Thyroid gland (tissue), 4 donors: ENCODE data around the gene MARCHF9. TPM values are rescaled to one million over a fixed set of nuclear protein-coding genes. Genes with fewer than 3 reads are reported as not detected.

Source experiments
- DNase-seq, 2 donors: peaks; one replicate each; pipeline ENCODE4 v3.0.0-alpha.2; 2019
- H3K27ac ChIP-seq, 3 donors: fragments of 200-600 bp; sonication (generic); 1 replicate in 2 of 3; 2 replicates in 1 of 3; pipeline ENCODE4 v1.5.1; 2016 to 2019; ENCODE audit warnings: mild to moderate bottlenecking in 1 of 3, moderate library complexity in 1 of 3
- H3K27me3 ChIP-seq: fragments of 200-600 bp; sonication (generic); one replicate; pipeline ENCODE4 v1.5.1; 2019
- H3K36me3 ChIP-seq, 2 donors: fragments of 200-600 bp; sonication (generic); one replicate each; pipeline ENCODE4 v1.5.1; 2016 to 2019
- H3K4me1 ChIP-seq, 2 donors: fragments of 200-600 bp; sonication (generic); one replicate each; pipeline ENCODE4 v1.5.1; 2017 to 2019
- H3K4me3 ChIP-seq, 3 donors: fragments of 200-600 bp; sonication (generic); replicated peaks in 1 of 3; 1 replicate in 2 of 3; 2 replicates in 1 of 3; pipeline ENCODE4 v1.5.1; 2016; ENCODE audit warnings: mild to moderate bottlenecking in 1 of 3
- H3K9me3 ChIP-seq: fragments of 200-600 bp; sonication (generic); one replicate; pipeline ENCODE4 v1.5.1; 2017
- POLR2A ChIP-seq, 2 donors: fragments of 450-650 bp; IDR thresholded peaks; one replicate each; pipeline ENCODE4 v1.6.1; 2017; ENCODE audit warnings: antibody characterized with exemption in 2 of 2, mild to moderate bottlenecking in 2 of 2, moderate library complexity in 1 of 2
- WGBS, 2 donors: methylation state at CpG; one replicate each; pipeline ENCODE4 v1.1.5; 2017; 5-methylcytosine and 5-hydroxymethylcytosine counted together
- intact Hi-C: fragments of 100-400 bp; cut with DNase I; formaldehyde crosslinking; loops from one replicate; pipeline ENCODE4 v1.15.1; 2023
- total RNA-seq, 4 donors: library from RNA; depleted of rRNA; stranded (reverse); fragments of >200 nt; gene quantifications; one replicate each; pipeline ENCODE4 v1.2.3, GENCODE V29; 2016
- TF ChIP-seq, protein P1 (sequence below), 6 experiments: fragments of 200-600 bp in 3 of 6; fragments of 450-650 bp in 3 of 6; sonication (generic) in 3 of 6; IDR thresholded peaks; one replicate each; pipeline ENCODE4 v1.5.1; 2016 to 2019; ENCODE audit warnings: antibody characterized with exemption in 6 of 6, mild to moderate bottlenecking in 2 of 6, inconsistent platforms in 1 of 6, moderate library complexity in 1 of 6

Gene MARCHF9
- total RNA-seq, 4 donors from 2014 or later, result 17.5 to 25.1 (median 21.4) TPM

DNA sequence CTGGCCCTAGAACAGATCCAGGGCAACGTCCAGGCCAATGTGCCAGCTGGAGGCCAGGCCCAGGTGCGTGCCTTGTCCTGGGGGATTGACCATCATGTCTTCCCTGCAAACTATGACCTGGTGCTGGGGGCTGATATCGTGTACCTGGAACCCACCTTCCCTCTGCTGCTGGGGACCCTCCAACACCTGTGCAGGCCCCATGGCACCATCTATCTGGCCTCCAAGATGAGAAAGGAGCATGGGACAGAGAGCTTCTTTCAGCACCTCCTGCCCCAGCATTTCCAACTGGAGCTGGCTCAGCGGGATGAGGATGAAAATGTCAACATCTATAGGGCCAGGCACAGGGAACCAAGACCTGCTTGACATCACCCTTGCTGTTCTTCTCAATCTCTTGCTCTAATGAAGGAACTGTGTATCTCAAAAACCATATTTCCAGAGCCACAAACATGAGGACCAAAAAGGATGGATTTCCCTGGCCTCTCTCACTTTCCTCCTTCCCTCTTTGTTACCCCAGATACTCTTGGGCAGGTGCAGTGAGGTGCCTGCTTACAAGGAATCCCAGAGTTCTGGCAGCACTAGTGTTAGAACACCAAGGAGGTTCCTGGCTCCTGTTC, 25.5 kb downstream of the MARCHF9 start:
- no peak for DNase-seq
- no peak for TF ChIP-seq POLR2A (IDR thresholded peaks at IDR 0.05)
- TF ChIP-seq, protein P1, sequence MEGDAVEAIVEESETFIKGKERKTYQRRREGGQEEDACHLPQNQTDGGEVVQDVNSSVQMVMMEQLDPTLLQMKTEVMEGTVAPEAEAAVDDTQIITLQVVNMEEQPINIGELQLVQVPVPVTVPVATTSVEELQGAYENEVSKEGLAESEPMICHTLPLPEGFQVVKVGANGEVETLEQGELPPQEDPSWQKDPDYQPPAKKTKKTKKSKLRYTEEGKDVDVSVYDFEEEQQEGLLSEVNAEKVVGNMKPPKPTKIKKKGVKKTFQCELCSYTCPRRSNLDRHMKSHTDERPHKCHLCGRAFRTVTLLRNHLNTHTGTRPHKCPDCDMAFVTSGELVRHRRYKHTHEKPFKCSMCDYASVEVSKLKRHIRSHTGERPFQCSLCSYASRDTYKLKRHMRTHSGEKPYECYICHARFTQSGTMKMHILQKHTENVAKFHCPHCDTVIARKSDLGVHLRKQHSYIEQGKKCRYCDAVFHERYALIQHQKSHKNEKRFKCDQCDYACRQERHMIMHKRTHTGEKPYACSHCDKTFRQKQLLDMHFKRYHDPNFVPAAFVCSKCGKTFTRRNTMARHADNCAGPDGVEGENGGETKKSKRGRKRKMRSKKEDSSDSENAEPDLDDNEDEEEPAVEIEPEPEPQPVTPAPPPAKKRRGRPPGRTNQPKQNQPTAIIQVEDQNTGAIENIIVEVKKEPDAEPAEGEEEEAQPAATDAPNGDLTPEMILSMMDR (IDR thresholded peaks at IDR 0.05), result no peak
- intact Hi-C loops, result loop anchor here (5.0 kb wide), 1 partner anchor 117 kb away; no protein-coding TSS in a partner anchor
- WGBS, 2 donors, result 90 to 96% methylated on average over 3 to 4 of the region's 4 CpGs
- H3K36me3 ChIP-seq, result no peaks in the 10 kb centered on the region
- H3K4me1 ChIP-seq, result peaks cover 11 to 37% of the 10 kb centered on the region in 2 donors
- H3K4me3 ChIP-seq, result no peak overlapping the region
- peak overlapping the region; percentile 4 to 24 (median 5) for H3K27ac ChIP-seq
- no peaks in the 10 kb centered on the region for H3K27me3 ChIP-seq
- no peaks in the 10 kb centered on the region for H3K9me3 ChIP-seq

DNA sequence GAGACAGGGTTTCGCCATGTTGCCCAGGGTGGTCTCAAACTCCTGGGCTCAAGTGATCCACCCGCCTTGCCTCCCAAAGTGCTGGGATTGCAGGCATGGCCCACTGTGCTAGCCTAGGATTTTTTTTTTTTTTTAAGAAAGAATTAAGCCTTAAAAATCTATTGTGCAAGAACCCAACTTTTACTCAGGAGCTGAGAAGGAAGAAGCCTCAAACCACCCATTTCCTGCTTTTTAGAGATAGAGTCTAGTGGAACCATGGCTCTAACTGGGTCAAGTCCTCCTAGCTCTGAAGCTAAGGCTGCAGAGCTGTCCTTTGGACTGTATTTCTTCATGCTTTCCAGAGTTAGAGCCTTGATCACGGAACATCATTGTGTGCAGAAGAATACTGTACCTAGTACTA, 26.3 kb downstream of the MARCHF9 start:
- H3K27ac ChIP-seq, result no peak overlapping the region
- no peak overlapping the region for H3K4me3 ChIP-seq
- peaks cover 0 to 5% of the 10 kb centered on the region in 2 donors for H3K36me3 ChIP-seq
- no peaks in the 10 kb centered on the region for H3K27me3 ChIP-seq
- peaks cover 11 to 37% of the 10 kb centered on the region in 2 donors for H3K4me1 ChIP-seq
- no peaks in the 10 kb centered on the region for H3K9me3 ChIP-seq
- WGBS, 2 donors, result 94 to 100% methylated on average over 3 of the region's 3 CpGs
- no peak for TF ChIP-seq POLR2A (IDR thresholded peaks at IDR 0.05)
- TF ChIP-seq, protein P1 (IDR thresholded peaks at IDR 0.05), result no peak
- no peak for DNase-seq
- intact Hi-C loops, result loop anchor here (5.0 kb wide), 1 partner anchor 116 kb away; no protein-coding TSS in a partner anchor

DNA sequence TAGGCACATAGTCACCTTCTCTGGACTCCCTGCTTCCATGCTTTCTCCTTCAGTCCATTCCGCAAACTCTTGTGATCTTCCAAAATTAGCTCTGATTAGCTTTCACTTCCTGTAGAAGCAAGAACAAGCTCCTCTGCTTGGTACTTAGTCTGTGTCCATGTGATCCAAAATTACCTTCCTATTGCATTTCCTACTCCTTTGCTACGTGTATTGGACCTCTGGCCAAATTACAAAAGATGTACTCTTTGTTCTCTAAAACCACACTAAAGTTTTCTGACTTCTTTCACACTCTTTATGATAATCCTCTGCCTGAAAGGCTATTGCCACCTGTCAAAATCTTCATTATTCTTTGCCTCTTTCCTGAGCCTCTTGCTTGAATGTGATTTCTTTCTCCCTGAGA, 26.9 kb downstream of the MARCHF9 start:
- peaks cover 11 to 37% of the 10 kb centered on the region in 2 donors for H3K4me1 ChIP-seq
- DNase-seq, result no peak
- H3K27ac ChIP-seq, result no peak overlapping the region
- H3K36me3 ChIP-seq, result peaks cover 0 to 8% of the 10 kb centered on the region in 2 donors
- H3K4me3 ChIP-seq, result no peak overlapping the region
- TF ChIP-seq, protein P1 (IDR thresholded peaks at IDR 0.05), result no peak
- TF ChIP-seq POLR2A (IDR thresholded peaks at IDR 0.05), result no peak
- intact Hi-C loops, result loop anchor here (5.0 kb wide), 1 partner anchor 116 kb away; no protein-coding TSS in a partner anchor
- H3K9me3 ChIP-seq, result no peaks in the 10 kb centered on the region
- 82 to 83% methylated on average over 2 of the region's 2 CpGs for WGBS, 2 donors
- H3K27me3 ChIP-seq, result no peaks in the 10 kb centered on the region

DNA sequence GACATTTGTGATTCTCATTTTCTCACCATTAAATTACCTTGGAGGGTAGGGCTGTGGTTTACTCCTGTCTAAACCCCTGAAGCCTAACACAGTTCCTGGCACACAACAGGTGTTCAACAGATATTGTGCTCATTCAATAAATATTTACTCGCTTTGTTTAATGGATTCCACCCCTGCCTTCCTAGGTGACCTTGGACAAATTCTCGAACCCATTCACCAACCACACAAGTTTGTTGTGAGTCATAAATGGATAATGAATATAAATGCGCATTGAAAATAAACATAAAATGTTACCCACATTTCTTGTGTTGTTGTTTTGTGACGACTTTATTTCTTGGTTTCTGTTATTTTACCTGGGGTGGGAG, 27.3 kb downstream of the MARCHF9 start:
- peaks cover 11 to 37% of the 10 kb centered on the region in 2 donors for H3K4me1 ChIP-seq
- no peaks in the 10 kb centered on the region for H3K27me3 ChIP-seq
- no peaks in the 10 kb centered on the region for H3K9me3 ChIP-seq
- TF ChIP-seq POLR2A (IDR thresholded peaks at IDR 0.05), result no peak
- no peak for DNase-seq
- 27 to 30% methylated on average over 4 of the region's 4 CpGs for WGBS, 2 donors
- no peak overlapping the region for H3K4me3 ChIP-seq
- H3K36me3 ChIP-seq, result peaks cover 0 to 12% of the 10 kb centered on the region in 2 donors
- intact Hi-C loops, result loop anchor here (5.0 kb wide), 1 partner anchor 115 kb away; no protein-coding TSS in a partner anchor
- no peak overlapping the region for H3K27ac ChIP-seq

DNA sequence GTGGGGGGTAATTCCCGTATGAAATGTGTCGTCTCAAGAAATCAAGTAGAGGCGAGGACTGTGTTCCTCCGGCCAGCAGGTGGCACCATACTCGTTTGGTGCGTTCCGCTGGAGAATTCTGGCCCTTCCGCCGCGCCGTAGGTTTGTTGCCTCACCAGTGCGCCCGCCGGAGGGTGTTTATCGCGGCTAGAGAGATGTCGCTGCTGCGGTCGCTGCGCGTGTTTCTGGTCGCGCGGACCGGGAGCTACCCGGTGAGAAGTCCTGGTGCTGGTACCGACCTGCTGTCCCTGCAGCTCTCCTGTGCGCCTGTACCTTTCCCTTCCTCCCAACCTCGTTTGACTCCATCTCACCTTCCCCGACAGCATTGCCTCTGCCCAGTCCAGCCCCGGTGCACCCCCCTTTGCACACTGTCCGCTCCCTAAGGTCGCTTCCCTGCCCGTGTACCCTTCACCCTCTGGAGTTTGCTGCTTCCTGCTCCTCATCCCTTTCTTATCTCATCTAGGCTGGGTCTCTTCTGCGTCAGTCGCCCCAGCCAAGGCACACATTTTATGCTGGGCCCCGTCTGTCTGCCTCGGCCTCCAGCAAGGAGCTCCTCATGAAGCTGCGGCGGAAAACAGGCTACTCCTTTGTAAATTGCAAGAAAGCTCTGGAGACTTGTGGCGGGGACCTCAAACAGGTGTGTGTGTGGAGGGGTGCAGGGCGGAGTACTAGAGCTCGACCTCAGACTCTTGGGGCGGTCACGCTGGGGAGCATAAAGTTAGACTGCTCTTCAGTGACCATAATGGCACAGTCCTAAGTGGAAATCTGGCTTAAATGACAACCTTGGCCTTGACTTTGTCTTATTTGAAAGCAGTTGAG, 27.9 kb downstream of the MARCHF9 start, which contains the start of gene TSFM:
Gene TSFM (plus strand): TSS at position 180 of the 858 bp plus-strand sequence. CDS start 15 bp downstream, at position 195.
- Histone ChIP-seq H3K4me1 (peaks cover 11 to 37% of the 10 kb centered on the region in 2 donors), H3K4me3 (peak within 1 kb of the TSS; percentile 84 to 94 (median 93)), H3K27ac (peak within 1 kb of the TSS in 1 of 3 donors; percentile 64), H3K36me3 (peaks cover 0 to 13% of the 10 kb centered on the region in 2 donors), H3K9me3 (no peaks in the 10 kb centered on the region), H3K27me3 (no peaks in the 10 kb centered on the region)
- intact Hi-C loops, result loop anchor here (5.0 kb wide), 1 partner anchor 114 kb away; no protein-coding TSS in a partner anchor
- TF ChIP-seq POLR2A (IDR thresholded peaks at IDR 0.05), result peak in 1 of 2 donors; percentile 47
- TF ChIP-seq, protein P1 (IDR thresholded peaks at IDR 0.05), result peak; percentile 79 to 96 (median 92)
- WGBS, 2 donors, result 1 to 2% methylated on average over 42 to 45 of the region's 45 CpGs
- DNase-seq, result peak; percentile 95 to 98
